Glutamatergic neuron (in vitro differentiated cells): ENCODE results near the gene C4orf54. TPM values are rescaled to one million over a fixed set of nuclear protein-coding genes. Genes with fewer than 3 reads are reported as not detected.

ENCODE experiments used
- DNase-seq: peaks from one replicate; pipeline ENCODE4 v3.0.0; 2022
- H3K27ac Mint-ChIP-seq: one replicate; pipeline ENCODE4 v1.8.0; 2020; ENCODE audit warnings: mild to moderate bottlenecking, mixed read lengths, inconsistent platforms; ENCODE audit not compliant: unreplicated experiment
- H3K27me3 Mint-ChIP-seq: one replicate; pipeline ENCODE4 v1.8.0; 2020; ENCODE audit warnings: mild to moderate bottlenecking, moderate library complexity, mixed read lengths, inconsistent platforms; ENCODE audit not compliant: unreplicated experiment
- H3K36me3 Mint-ChIP-seq: one replicate; pipeline ENCODE4 v1.8.0; 2020; ENCODE audit warnings: mild to moderate bottlenecking, mixed read lengths, inconsistent platforms; ENCODE audit not compliant: unreplicated experiment
- H3K4me1 Mint-ChIP-seq: one replicate; pipeline ENCODE4 v1.8.0; 2020; ENCODE audit warnings: mild to moderate bottlenecking, low read depth, mixed read lengths, inconsistent platforms; ENCODE audit not compliant: unreplicated experiment
- H3K4me3 Mint-ChIP-seq: one replicate; pipeline ENCODE4 v1.8.0; 2020; ENCODE audit warnings: mild to moderate bottlenecking, mixed read lengths, inconsistent platforms; ENCODE audit not compliant: unreplicated experiment
- H3K9me3 Mint-ChIP-seq: one replicate; pipeline ENCODE4 v1.8.0; 2020; ENCODE audit warnings: mild to moderate bottlenecking, moderate library complexity, mixed read lengths, inconsistent platforms; ENCODE audit not compliant: unreplicated experiment
- total RNA-seq: library from RNA; stranded (reverse); fragmentation: NEBNext Ultra II Directional; extraction: Animal tissue kit (Norgen Biotek cat#: 25700); gene quantifications from one replicate; pipeline ENCODE4 v1.2.1, GENCODE V29; 2021; ENCODE audit not compliant: unreplicated experiment
- TF ChIP-seq, protein P1 (sequence below): fragments of 200-600 bp; sonication (generic); IDR thresholded peaks from one replicate; pipeline ENCODE4 v1.5.0; 2021; ENCODE audit not compliant: partially characterized antibody, unreplicated experiment

C4orf54 gene
- total RNA-seq, 1 donor from 2014 or later = not detected

- H3K27ac Mint-ChIP-seq = no peak overlapping the region
- peaks cover 2% of the 10 kb centered on the region for H3K27me3 Mint-ChIP-seq
- TF ChIP-seq, protein P1, sequence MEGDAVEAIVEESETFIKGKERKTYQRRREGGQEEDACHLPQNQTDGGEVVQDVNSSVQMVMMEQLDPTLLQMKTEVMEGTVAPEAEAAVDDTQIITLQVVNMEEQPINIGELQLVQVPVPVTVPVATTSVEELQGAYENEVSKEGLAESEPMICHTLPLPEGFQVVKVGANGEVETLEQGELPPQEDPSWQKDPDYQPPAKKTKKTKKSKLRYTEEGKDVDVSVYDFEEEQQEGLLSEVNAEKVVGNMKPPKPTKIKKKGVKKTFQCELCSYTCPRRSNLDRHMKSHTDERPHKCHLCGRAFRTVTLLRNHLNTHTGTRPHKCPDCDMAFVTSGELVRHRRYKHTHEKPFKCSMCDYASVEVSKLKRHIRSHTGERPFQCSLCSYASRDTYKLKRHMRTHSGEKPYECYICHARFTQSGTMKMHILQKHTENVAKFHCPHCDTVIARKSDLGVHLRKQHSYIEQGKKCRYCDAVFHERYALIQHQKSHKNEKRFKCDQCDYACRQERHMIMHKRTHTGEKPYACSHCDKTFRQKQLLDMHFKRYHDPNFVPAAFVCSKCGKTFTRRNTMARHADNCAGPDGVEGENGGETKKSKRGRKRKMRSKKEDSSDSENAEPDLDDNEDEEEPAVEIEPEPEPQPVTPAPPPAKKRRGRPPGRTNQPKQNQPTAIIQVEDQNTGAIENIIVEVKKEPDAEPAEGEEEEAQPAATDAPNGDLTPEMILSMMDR = no peak
- no peaks in the 10 kb centered on the region for H3K4me1 Mint-ChIP-seq
- no peak overlapping the region for H3K4me3 Mint-ChIP-seq
- H3K9me3 Mint-ChIP-seq = peaks cover 8% of the 10 kb centered on the region
- DNase-seq = no peak
- peaks cover 17% of the 10 kb centered on the region for H3K36me3 Mint-ChIP-seq
Observed at GRCh38 chr4:99690472-99690871, 32.8 kb upstream of the C4orf54 start.

DNA sequence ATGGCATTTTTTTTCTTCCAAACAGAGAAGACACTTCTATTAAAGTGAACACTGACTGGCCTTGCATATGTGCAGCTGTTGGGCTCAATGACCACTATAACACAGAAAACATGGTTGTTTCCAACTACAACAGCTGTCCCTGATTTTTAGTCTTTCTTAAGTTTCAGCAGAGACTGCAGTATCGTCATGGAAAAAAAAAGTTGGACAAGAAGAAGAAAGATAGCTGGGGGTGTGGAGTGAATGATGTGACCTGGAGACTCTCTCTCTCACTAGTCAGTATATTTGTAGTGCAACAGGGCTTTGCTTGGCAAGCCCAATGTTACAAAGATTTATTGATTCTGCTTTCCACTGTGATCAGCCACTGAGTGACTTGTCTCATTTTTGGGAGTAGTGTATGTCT is 29.5 kb upstream of the C4orf54 start:
- Mint-ChIP-seq H3K9me3 (peaks cover 6% of the 10 kb centered on the region), H3K4me3 (no peak overlapping the region), H3K27ac (no peak overlapping the region), H3K36me3 (peaks cover 17% of the 10 kb centered on the region), H3K27me3 (peaks cover 3% of the 10 kb centered on the region), H3K4me1 (no peaks in the 10 kb centered on the region)
- TF ChIP-seq, protein P1 = no peak
- DNase-seq = no peak

- Mint-ChIP-seq H3K36me3 (peaks cover 5% of the 10 kb centered on the region), H3K27ac (no peak overlapping the region), H3K4me3 (no peak overlapping the region), H3K9me3 (peaks cover 4% of the 10 kb centered on the region), H3K27me3 (peaks cover 3% of the 10 kb centered on the region), H3K4me1 (no peaks in the 10 kb centered on the region)
- TF ChIP-seq, protein P1 = no peak
- DNase-seq = no peak
Observed at GRCh38 chr4:99685234-99685633, 27.6 kb upstream of the C4orf54 start.

DNA sequence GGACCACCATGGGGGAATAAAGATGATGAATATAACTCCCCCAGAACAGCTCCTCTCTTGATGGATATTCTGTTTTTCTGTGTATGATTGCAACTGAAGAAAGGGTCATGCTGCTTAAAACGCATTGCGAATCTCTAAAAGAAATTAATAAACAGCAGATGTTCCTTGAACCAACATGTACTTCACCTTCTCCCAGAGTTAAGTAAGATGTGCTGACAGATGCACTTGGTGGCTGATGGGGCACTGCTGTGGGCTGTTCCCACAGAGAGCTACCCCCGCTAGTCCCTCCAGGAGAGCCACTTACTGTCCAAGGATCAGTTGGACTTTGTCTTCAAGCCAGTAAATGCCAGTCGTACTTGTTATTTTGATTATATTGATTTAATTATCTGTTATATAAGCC is 26.3 kb upstream of the C4orf54 start:
- Mint-ChIP-seq H3K4me1 (no peaks in the 10 kb centered on the region), H3K27ac (no peak overlapping the region), H3K27me3 (peaks cover 3% of the 10 kb centered on the region), H3K36me3 (peaks cover 5% of the 10 kb centered on the region), H3K4me3 (no peak overlapping the region), H3K9me3 (no peaks in the 10 kb centered on the region)
- TF ChIP-seq, protein P1 = no peak
- DNase-seq = no peak

DNA sequence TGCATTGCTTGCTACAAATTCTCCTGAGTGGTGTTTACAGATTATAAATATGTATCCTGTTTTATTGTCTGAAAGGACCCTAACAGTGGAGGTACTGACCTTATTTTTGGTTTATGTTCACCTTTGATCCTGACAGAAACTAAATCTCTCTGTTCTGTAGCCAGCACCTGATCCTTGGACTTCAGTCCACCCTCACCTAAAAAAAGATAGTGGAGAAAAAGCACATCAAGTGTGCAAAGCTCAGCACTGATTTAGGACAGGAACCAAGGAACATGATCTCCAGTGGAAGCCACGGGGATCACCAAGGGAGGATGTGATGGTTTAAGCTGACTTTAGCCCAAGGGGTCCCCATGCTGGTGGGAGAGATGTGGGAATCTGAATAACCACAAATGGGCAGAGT is 22.3 kb upstream of the C4orf54 start:
- Mint-ChIP-seq H3K4me3 (no peak overlapping the region), H3K9me3 (no peaks in the 10 kb centered on the region), H3K4me1 (no peaks in the 10 kb centered on the region), H3K27ac (no peak overlapping the region), H3K36me3 (peaks cover 5% of the 10 kb centered on the region), H3K27me3 (peaks cover 3% of the 10 kb centered on the region)
- TF ChIP-seq, protein P1 = no peak
- DNase-seq = no peak
